Effector memory CD4-positive, alpha-beta T cell (primary cell): ENCODE measurements around the gene ANAPC5.
"Not testable (repeated sequence)": the region's sequence is repeated elsewhere in the genome, so short reads cannot be mapped to it uniquely, and the experiment has no call there.

Experiments
- DNase-seq, 3 donors: peaks; one replicate each; pipeline ENCODE4 v3.0.0-alpha.2; 2020
- H3K27ac ChIP-seq: 2 replicates; pipeline ENCODE4 v1.7.0; 2013; ENCODE audit warnings: mild to moderate bottlenecking, low read length, moderate library complexity; ENCODE audit not compliant: insufficient read depth, poor library complexity, severe bottlenecking
- H3K27me3 ChIP-seq: replicated peaks from 2 replicates; pipeline ENCODE4 v1.7.0; 2013; ENCODE audit warnings: mild to moderate bottlenecking, low read length; ENCODE audit not compliant: insufficient read depth, control insufficient read depth, poor library complexity, severe bottlenecking
- H3K36me3 ChIP-seq: 2 replicates; pipeline ENCODE4 v1.7.0; 2013; ENCODE audit warnings: mild to moderate bottlenecking, low read length, moderate library complexity; ENCODE audit not compliant: control insufficient read depth, insufficient read depth
- H3K4me1 ChIP-seq: 2 replicates; pipeline ENCODE4 v1.7.0; 2013; ENCODE audit warnings: low read length, mild to moderate bottlenecking; ENCODE audit not compliant: control insufficient read depth, insufficient read depth, poor library complexity, severe bottlenecking
- H3K4me3 ChIP-seq: 2 replicates; pipeline ENCODE4 v1.7.0; 2013; ENCODE audit warnings: low read length, low read depth, mild to moderate bottlenecking; ENCODE audit not compliant: insufficient read depth, poor library complexity, severe bottlenecking
- H3K9me3 ChIP-seq: 2 replicates; pipeline ENCODE4 v1.7.0; 2013; ENCODE audit warnings: mild to moderate bottlenecking, low read length, moderate library complexity; ENCODE audit not compliant: control insufficient read depth

The ANAPC5 gene

GRCh38 chr12:121288158-121288845 is 63.9 kb downstream of the ANAPC5 start:
- DNase-seq, result no peak
- no peak overlapping the region for H3K4me3 ChIP-seq
- no peaks in the 10 kb centered on the region for H3K9me3 ChIP-seq
- no peaks in the 10 kb centered on the region for H3K36me3 ChIP-seq
- no peaks in the 10 kb centered on the region for H3K4me1 ChIP-seq
- H3K27ac ChIP-seq, result no peak overlapping the region
- no peaks in the 10 kb centered on the region for H3K27me3 ChIP-seq

DNA sequence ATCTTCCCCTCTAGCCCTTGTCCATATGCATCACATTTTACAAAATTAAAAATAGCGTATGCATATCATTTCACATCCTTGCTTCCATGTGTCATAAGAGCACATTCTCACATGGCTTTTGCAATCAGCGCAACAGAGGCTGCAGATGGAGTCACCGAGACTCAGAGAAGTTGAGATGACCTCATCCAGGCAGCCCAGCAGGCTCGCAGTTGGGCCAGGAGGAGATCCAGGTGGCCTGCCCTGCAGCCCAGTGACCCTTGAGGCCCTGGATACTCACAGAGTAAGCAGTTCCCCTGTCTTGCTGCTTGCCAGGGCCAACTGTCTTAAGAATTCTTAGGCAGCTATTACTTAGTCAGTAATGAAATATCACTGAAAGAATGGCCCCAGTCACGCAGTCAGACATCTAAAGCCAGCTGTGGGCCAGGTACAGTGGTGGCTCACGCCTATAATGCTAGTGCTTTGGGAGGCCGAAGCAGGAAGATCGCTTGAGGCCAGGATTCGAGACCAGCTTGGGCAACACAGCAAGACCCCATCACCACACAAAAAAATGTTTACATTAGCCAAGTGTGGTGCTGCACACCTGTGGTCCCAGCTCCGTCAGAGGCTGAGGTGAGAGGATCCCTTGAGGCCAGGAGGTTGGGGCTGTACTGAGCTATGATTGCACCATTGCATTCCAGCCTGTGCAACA is 64.8 kb downstream of the ANAPC5 start:
- Histone ChIP-seq H3K9me3 (no peaks in the 10 kb centered on the region), H3K27ac (no peak overlapping the region), H3K4me1 (no peaks in the 10 kb centered on the region), H3K4me3 (no peak overlapping the region), H3K27me3 (no peaks in the 10 kb centered on the region), H3K36me3 (no peaks in the 10 kb centered on the region)
- DNase-seq, result no peak

DNA sequence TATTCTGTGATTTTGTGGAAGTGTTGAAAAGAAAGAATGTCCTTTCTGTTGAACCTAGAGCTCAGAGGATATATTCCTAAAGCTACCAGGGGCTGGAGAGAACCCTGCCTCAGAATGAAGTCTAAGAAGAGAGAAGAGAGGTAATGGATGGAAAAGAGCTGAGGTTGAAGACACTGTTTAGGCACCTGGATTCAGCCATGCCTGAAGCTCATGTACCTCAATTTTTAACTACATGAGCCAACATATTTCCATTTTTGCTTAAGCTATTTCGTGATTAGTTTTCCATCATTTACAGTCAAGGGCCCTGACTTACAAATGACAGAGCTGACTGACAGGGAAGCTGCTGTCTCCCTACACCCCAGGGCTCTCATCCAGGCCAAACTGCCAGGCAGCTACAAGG is 66.4 kb downstream of the ANAPC5 start:
- Histone ChIP-seq H3K4me3 (no peak overlapping the region), H3K9me3 (no peaks in the 10 kb centered on the region), H3K36me3 (no peaks in the 10 kb centered on the region), H3K27me3 (no peaks in the 10 kb centered on the region), H3K27ac (no peak overlapping the region), H3K4me1 (no peaks in the 10 kb centered on the region)
- no peak for DNase-seq

GRCh38 chr12:121284551-121285390 is 67.4 kb downstream of the ANAPC5 start:
- no peak for DNase-seq
- H3K27ac ChIP-seq, result no peak overlapping the region

GRCh38 chr12:121283841-121284240 is 68.4 kb downstream of the ANAPC5 start:
- Histone ChIP-seq H3K4me3 (no peak overlapping the region), H3K9me3 (no peaks in the 10 kb centered on the region), H3K27me3 (no peaks in the 10 kb centered on the region), H3K4me1 (no peaks in the 10 kb centered on the region), H3K27ac (no peak overlapping the region), H3K36me3 (no peaks in the 10 kb centered on the region)
- DNase-seq, result no peak

More at GRCh38 chr12:121284551-121285390, 67.4 kb downstream of the ANAPC5 start:
- no peaks in the 10 kb centered on the region for H3K4me1 ChIP-seq
- no peaks in the 10 kb centered on the region for H3K36me3 ChIP-seq
- no peaks in the 10 kb centered on the region for H3K9me3 ChIP-seq
- no peaks in the 10 kb centered on the region for H3K27me3 ChIP-seq
- no peak overlapping the region for H3K4me3 ChIP-seq

- Histone ChIP-seq H3K4me3 (no peak overlapping the region), H3K27ac (no peak overlapping the region), H3K9me3 (no peaks in the 10 kb centered on the region), H3K36me3 (no peaks in the 10 kb centered on the region), H3K27me3 (no peaks in the 10 kb centered on the region), H3K4me1 (no peaks in the 10 kb centered on the region)
- DNase-seq, result no peak
These were observed 68.8 kb downstream of the ANAPC5 start for GRCh38 chr12:121283388-121283787.

DNA sequence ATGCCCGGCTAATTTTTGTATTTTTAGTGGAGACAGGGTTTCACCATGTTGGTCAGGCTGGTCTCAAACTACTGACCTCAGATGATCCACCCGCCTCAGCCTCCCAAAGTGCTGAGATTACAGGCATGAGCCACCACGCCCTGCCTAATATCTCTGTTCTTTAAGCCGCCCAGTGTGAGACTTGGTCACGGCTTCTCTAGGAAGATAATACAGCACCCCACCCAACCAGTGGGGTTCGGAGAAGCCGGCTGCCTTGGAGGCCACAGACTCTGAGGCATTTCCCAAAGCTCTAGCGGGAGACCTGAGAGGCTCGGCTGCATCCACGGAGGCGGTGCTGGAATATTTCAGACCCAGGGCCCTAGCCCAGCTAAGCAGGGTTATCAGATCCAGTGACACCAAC is 69.3 kb downstream of the ANAPC5 start:
- not testable (repeated sequence) for H3K4me1 ChIP-seq, H3K4me3 ChIP-seq

DNA sequence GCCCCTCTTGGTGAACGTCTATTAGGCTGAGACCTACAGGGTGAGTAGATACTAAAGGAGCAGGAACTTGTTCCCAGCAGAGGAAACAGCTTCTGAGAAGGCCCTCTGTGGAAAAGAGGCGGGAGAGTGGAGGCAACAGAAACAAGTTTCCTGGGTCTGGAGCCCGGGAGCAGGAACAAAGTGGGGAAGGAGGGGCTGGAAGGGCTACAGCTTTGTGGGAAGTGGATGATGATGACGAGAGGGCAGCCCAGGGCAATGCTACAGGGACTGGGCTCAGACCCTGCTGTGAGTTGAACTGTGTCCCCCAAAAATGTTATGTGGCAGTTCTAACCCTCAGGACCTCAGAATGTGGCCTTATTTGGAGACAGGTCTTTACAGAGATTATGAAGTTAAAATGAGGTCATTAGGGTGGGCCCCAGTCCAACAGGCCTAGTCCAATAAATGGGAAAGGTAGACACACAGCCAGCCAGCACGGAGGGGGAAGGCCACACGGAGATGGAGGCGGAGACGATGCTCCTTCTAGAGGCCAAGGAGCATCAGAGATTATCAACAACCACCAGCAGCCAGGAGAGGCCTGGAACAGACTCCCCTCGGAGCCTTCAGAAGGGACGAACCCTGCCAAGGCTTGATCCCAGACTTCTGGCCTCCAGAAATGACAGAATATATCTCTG is 70.0 kb downstream of the ANAPC5 start:
- H3K27ac ChIP-seq, result no peak overlapping the region
- H3K4me1 ChIP-seq, result no peaks in the 10 kb centered on the region
- no peaks in the 10 kb centered on the region for H3K27me3 ChIP-seq
- no peak for DNase-seq
- H3K4me3 ChIP-seq, result no peak overlapping the region
- no peaks in the 10 kb centered on the region for H3K9me3 ChIP-seq
- H3K36me3 ChIP-seq, result no peaks in the 10 kb centered on the region

More for the DNA sequence above, 69.3 kb downstream of the ANAPC5 start:
- H3K27me3 ChIP-seq, DNase-seq, H3K27ac ChIP-seq, H3K9me3 ChIP-seq, H3K36me3 ChIP-seq: not testable (repeated sequence)

DNA sequence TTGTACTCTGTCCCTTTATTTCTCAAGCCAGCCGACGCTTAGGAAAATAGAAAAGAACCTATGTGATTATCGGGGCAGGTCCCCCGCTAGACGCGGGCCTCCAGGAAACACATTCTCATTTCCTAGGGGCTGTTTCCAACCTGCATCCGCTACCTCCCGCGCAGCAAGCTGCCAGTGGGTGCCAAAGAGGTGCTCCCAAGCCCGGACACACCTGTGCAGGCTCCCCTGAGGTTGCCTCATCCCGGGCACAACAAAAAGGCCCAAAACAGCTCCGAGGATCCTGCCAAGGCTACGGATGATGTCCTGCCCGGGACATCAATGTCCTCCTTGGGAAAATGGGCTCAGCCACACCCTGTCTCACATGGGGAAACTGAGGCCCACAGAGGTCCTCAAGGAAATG is 71.1 kb downstream of the ANAPC5 start:
- H3K9me3 ChIP-seq, DNase-seq, H3K36me3 ChIP-seq, H3K4me1 ChIP-seq, H3K27me3 ChIP-seq, H3K4me3 ChIP-seq, H3K27ac ChIP-seq: not testable (repeated sequence)
